Lower lobe of right lung (tissue), 2 donors: ENCODE data around the gene SHANK1. TPM values are rescaled to one million over a fixed set of nuclear protein-coding genes. Genes with fewer than 3 reads are reported as not detected.

Experiments
- ATAC-seq, 2 donors: fragments of 200-7000 bp; cut with Tn5 transposase; one replicate each; pipeline ENCODE4 v1.9.1; 2020 to 2022; ENCODE audit warnings: mild to moderate bottlenecking in 2 of 2, moderate library complexity in 2 of 2
- DNase-seq: peaks from one replicate; pipeline ENCODE4 v3.0.0-alpha.2; 2020
- H3K27ac ChIP-seq: fragments of 200-600 bp; one replicate; pipeline ENCODE4 v1.8.0; 2022
- H3K27me3 ChIP-seq: fragments of 200-600 bp; one replicate; pipeline ENCODE4 v1.8.0; 2022; ENCODE audit warnings: low read depth
- H3K36me3 ChIP-seq: fragments of 200-600 bp; one replicate; pipeline ENCODE4 v1.8.0; 2022; ENCODE audit warnings: mild to moderate bottlenecking
- H3K4me1 ChIP-seq: fragments of 200-600 bp; one replicate; pipeline ENCODE4 v1.8.0; 2022
- H3K4me3 ChIP-seq: fragments of 200-600 bp; one replicate; pipeline ENCODE4 v1.8.0; 2022; ENCODE audit warnings: mild to moderate bottlenecking
- H3K9me3 ChIP-seq: fragments of 200-600 bp; one replicate; pipeline ENCODE4 v1.8.0; 2022
- intact Hi-C: fragments of 100-400 bp; cut with DNase I; formaldehyde crosslinking; loops from one replicate; pipeline ENCODE4 v1.11.0; 2022
- total RNA-seq: library from RNA; stranded (reverse); fragmentation: NEBNext Ultra II Directional; extraction: Animal tissue kit (Norgen Biotek cat#: 25700); gene quantifications from one replicate; pipeline ENCODE4 v1.2.1, GENCODE V29; 2021
- TF ChIP-seq, protein P1 (sequence below): fragments of 200-600 bp; IDR thresholded peaks from one replicate; pipeline ENCODE4 v1.8.0; 2022; ENCODE audit warnings: antibody characterized with exemption, mild to moderate bottlenecking
- donor health status: DM: no; HTN: yes; CAD: no; lungs with severe emphysema.

Gene SHANK1
- total RNA-seq, 1 donor from 2014 or later, result 0.71 TPM

DNA sequence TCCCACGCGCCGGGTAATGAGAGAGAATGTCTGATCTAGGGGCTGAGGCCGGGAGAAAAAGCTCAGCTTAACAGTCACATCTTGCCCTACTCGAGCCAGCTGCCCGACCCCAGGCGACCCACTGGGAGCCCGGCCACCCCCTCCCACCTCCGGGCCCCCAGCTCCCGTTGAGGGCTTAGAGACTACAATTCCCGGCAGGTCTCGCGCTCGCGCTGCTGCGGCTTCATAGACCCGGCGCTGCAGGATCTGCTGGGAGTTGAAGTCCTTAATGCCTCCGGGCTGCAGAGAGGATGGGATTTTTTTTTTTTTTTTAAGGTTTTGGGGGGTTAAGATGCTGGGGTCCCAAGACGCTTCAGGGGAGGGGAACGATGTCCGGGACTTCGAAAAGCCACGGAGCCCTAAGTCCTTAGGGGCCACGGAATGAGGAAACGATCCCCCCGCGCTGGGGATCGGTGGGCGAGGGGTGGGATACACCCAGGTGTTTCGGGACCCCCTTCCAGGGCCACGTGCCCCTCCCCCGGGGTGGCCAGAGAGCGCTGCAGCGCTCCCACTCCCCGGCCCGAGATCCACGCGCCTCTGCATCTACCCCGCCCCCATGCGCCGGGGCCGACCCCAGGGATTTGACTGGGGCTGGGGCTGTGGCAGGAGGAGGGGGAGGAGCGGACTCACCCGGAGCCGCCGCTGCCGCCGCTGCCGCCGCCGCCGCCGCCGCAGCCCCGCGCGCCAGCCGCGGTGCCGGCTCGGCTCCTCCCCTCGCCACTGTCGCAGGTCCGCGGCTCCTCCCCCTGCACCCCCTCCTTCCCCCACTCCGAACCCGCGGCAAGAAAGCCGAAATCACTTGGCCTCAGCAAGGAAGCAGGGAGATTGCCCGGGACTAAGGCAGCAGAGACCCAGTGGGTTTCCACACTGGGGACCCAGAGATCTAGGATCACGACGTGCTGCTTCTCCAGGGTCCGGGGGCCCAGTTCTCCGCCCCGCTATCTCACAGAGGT is 80.2 kb downstream of the SHANK1 start, which contains the start of gene SYT3:
Gene SYT3 (minus strand): TSS at position 761 of the 992 bp plus-strand sequence. CDS start 2,470 bp downstream, outside the sequence.
- Histone ChIP-seq H3K27me3 (peaks cover 58% of the 10 kb centered on the region), H3K9me3 (peaks cover 3% of the 10 kb centered on the region), H3K36me3 (no peaks in the 10 kb centered on the region), H3K27ac (no peak within 1 kb of the TSS), H3K4me1 (no peaks in the 10 kb centered on the region), H3K4me3 (peak within 1 kb of the TSS; percentile 51)
- TF ChIP-seq, protein P1, sequence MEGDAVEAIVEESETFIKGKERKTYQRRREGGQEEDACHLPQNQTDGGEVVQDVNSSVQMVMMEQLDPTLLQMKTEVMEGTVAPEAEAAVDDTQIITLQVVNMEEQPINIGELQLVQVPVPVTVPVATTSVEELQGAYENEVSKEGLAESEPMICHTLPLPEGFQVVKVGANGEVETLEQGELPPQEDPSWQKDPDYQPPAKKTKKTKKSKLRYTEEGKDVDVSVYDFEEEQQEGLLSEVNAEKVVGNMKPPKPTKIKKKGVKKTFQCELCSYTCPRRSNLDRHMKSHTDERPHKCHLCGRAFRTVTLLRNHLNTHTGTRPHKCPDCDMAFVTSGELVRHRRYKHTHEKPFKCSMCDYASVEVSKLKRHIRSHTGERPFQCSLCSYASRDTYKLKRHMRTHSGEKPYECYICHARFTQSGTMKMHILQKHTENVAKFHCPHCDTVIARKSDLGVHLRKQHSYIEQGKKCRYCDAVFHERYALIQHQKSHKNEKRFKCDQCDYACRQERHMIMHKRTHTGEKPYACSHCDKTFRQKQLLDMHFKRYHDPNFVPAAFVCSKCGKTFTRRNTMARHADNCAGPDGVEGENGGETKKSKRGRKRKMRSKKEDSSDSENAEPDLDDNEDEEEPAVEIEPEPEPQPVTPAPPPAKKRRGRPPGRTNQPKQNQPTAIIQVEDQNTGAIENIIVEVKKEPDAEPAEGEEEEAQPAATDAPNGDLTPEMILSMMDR, result no peak
- DNase-seq (peak; percentile 59), ATAC-seq (peak; percentile 77 to 89)
- intact Hi-C loops, result no loop called here

DNA sequence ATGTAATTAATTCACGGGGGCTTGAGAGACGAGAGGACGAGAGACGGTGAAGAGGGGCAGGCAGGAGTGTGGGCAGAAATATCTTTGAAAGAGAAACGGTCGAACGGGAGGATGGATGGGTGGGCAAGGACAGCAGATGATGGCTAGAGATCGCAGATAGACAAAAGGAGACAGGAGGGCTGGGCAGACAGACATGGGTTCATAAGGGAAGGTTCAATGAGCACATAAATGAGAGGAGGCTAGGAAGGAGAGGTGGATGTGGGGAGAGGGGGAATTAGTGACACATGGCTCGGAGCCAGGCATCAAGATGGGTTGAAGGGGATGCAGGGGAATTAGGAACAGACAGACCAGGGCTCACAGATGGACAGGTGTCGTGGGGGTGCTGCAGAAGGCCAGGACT is 81.0 kb downstream of the SHANK1 start:
- intact Hi-C loops, result no loop called here
- no peak for DNase-seq
- no peak overlapping the region for H3K27ac ChIP-seq
- no peak for ATAC-seq
- H3K4me1 ChIP-seq, result no peaks in the 10 kb centered on the region
- H3K4me3 ChIP-seq, result no peak overlapping the region
- H3K27me3 ChIP-seq, result peaks cover 58% of the 10 kb centered on the region
- TF ChIP-seq, protein P1, result no peak
- no peaks in the 10 kb centered on the region for H3K36me3 ChIP-seq
- peaks cover 11% of the 10 kb centered on the region for H3K9me3 ChIP-seq

GRCh38 chr19:50636317-50637085 is 83.1 kb downstream of the SHANK1 start:
- TF ChIP-seq, protein P1, result no peak
- H3K27ac ChIP-seq, result no peak overlapping the region
- peaks cover 49% of the 10 kb centered on the region for H3K27me3 ChIP-seq

GRCh38 chr19:50633973-50634372 is 85.6 kb downstream of the SHANK1 start:
- Histone ChIP-seq H3K4me3 (no peak overlapping the region), H3K4me1 (no peaks in the 10 kb centered on the region), H3K27me3 (peaks cover 28% of the 10 kb centered on the region), H3K9me3 (peaks cover 19% of the 10 kb centered on the region), H3K27ac (no peak overlapping the region), H3K36me3 (no peaks in the 10 kb centered on the region)
- DNase-seq (no peak), ATAC-seq (no peak)
- intact Hi-C loops, result no loop called here
- TF ChIP-seq, protein P1, result no peak

More at GRCh38 chr19:50636317-50637085, 83.1 kb downstream of the SHANK1 start:
- no peaks in the 10 kb centered on the region for H3K36me3 ChIP-seq
- intact Hi-C loops, result no loop called here
- no peak for DNase-seq
- no peak overlapping the region for H3K4me3 ChIP-seq
- peaks cover 19% of the 10 kb centered on the region for H3K9me3 ChIP-seq
- ATAC-seq, result no peak
- no peaks in the 10 kb centered on the region for H3K4me1 ChIP-seq

GRCh38 chr19:50633359-50633758 is 86.2 kb downstream of the SHANK1 start:
- H3K4me3 ChIP-seq, result no peak overlapping the region
- H3K27ac ChIP-seq, result no peak overlapping the region
- ATAC-seq (no peak), DNase-seq (no peak)
- H3K4me1 ChIP-seq, result no peaks in the 10 kb centered on the region
- peaks cover 24% of the 10 kb centered on the region for H3K27me3 ChIP-seq
- H3K36me3 ChIP-seq, result no peaks in the 10 kb centered on the region
- intact Hi-C loops, result no loop called here
- H3K9me3 ChIP-seq, result peaks cover 19% of the 10 kb centered on the region
- TF ChIP-seq, protein P1, result no peak
